Mammary epithelial cell (primary cell): ENCODE results near the gene SPATA46.

Experiments
- CTCF ChIP-seq, 2 donors: IDR thresholded peaks in 1 of 2; conservative IDR thresholded peaks in 1 of 2; 2 replicates each; pipeline ENCODE4 v1.5.1; 2011 to 2012; ENCODE audit warnings: inconsistent platforms in 2 of 2, low read length in 2 of 2, mild to moderate bottlenecking in 2 of 2, control low read depth in 1 of 2, low read depth in 1 of 2; ENCODE audit not compliant: insufficient read depth in 1 of 2; ENCODE audit errors: extremely low read depth in 1 of 2
- EZH2 ChIP-seq: IDR thresholded peaks from 2 replicates; pipeline ENCODE4 v1.6.1; 2012; ENCODE audit warnings: low read length, inconsistent platforms, borderline replicate concordance

DNA sequence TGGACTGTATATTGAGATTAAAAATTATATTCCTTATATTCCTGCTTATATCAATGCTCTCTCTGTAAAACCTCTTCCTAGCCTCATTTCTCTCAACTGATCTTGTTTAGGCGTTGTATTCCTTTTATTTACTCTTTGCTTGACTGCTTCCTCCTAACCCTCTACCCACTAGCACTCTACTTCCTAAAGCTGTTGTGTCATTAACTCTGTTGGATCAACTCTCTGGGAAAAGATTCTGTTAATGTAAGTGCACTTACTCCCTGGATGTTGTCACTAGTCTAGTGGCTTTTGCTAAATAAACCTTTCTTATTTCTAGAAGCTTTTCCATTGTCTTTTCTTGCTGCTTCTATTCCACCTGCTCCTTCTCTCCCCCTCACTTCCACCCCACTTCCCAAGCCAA, 6.5 kb downstream of the SPATA46 start:
- TF ChIP-seq CTCF (conservative IDR thresholded peaks at IDR 0.05 in 1 of 2, IDR thresholded peaks at IDR 0.05 in 1 of 2; ENCODE audit: extremely low read depth in 1 of 2, insufficient read depth in 1 of 2, low read depth in 1 of 2, low read length in 2 of 2) = no peak
- TF ChIP-seq EZH2 = no peak
